ENCODE results near the gene MRPL10. TPM values are rescaled to one million over a fixed set of nuclear protein-coding genes. Genes with fewer than 3 reads are reported as not detected.
A peak's percentile ranks its signal among the peaks of the same experiment; 100 is the strongest.

The MRPL10 gene
- total and polyA plus RNA-seq, 2 donors (not counting 1 experiment from before 2014, with no cell fraction given): 31.0 to 44.7 TPM

- Histone ChIP-seq H3K27ac (ENCODE audit: insufficient read depth, low read length) (no peak overlapping the region), H2AFZ (ENCODE audit: low read length) (no peak overlapping the region), H3K9ac (ENCODE audit: insufficient read depth, low read length) (no peak overlapping the region), H3K9me3 (ENCODE audit: control insufficient read depth, insufficient read depth, low read depth, low read length) (no peaks in the 10 kb centered on the region), H3K4me3 (replicated peaks in 1 of 4; ENCODE audit: control extremely low read depth in 1 of 4, insufficient read depth in 1 of 4, low read depth in 3 of 4, low read length in 4 of 4) (no peak overlapping the region), H3K79me2 (ENCODE audit: control insufficient read depth, insufficient read depth, low read length) (no peaks in the 10 kb centered on the region), H3K4me1 (ENCODE audit: control insufficient read depth, extremely low read depth, insufficient read depth, low read length) (no peaks in the 10 kb centered on the region), H3K27me3 (ENCODE audit: control insufficient read depth, insufficient read depth, low read length) (peaks cover 23% of the 10 kb centered on the region), H3K36me3 (ENCODE audit: control insufficient read depth, insufficient read depth, low read length) (no peaks in the 10 kb centered on the region), H4K20me1 (ENCODE audit: control insufficient read depth, extremely low read depth, insufficient read depth, low read length) (no peaks in the 10 kb centered on the region), H3K4me2 (ENCODE audit: extremely low read depth, insufficient read depth, low read length) (no peak overlapping the region)
- DNase-seq (ENCODE audit: low read depth in 2 of 2): no peak
- TF ChIP-seq CTCF (conservative IDR thresholded peaks at IDR 0.05 in 1 of 2, IDR thresholded peaks at IDR 0.05 in 1 of 2; ENCODE audit: low read depth in 1 of 2, low read length in 2 of 2) (no peak), EZH2 (IDR thresholded peaks at IDR 0.05; ENCODE audit: low read length, missing control alignments) (no peak)
Observed at GRCh38 chr17:47800686-47801085, 30.7 kb downstream of the MRPL10 start.

- H3K36me3 ChIP-seq (ENCODE audit: control insufficient read depth, insufficient read depth, low read length): no peaks in the 10 kb centered on the region
- DNase-seq (ENCODE audit: low read depth in 2 of 2): peak; percentile 7 to 10
- peaks cover 17% of the 10 kb centered on the region for H3K27me3 ChIP-seq (ENCODE audit: control insufficient read depth, insufficient read depth, low read length)
- no peak overlapping the region for H2AFZ ChIP-seq (ENCODE audit: low read length)
- H3K4me2 ChIP-seq (ENCODE audit: extremely low read depth, insufficient read depth, low read length): no peak overlapping the region
- H3K79me2 ChIP-seq (ENCODE audit: control insufficient read depth, insufficient read depth, low read length): no peaks in the 10 kb centered on the region
- no peaks in the 10 kb centered on the region for H3K9me3 ChIP-seq (ENCODE audit: control insufficient read depth, insufficient read depth, low read depth, low read length)
- H3K4me3 ChIP-seq (replicated peaks in 1 of 4; ENCODE audit: control extremely low read depth in 1 of 4, insufficient read depth in 1 of 4, low read depth in 3 of 4, low read length in 4 of 4): no peak overlapping the region
- H4K20me1 ChIP-seq (ENCODE audit: control insufficient read depth, extremely low read depth, insufficient read depth, low read length): no peaks in the 10 kb centered on the region
- TF ChIP-seq EZH2 (IDR thresholded peaks at IDR 0.05; ENCODE audit: low read length, missing control alignments) (no peak), CTCF (conservative IDR thresholded peaks at IDR 0.05 in 1 of 2, IDR thresholded peaks at IDR 0.05 in 1 of 2; ENCODE audit: low read depth in 1 of 2, low read length in 2 of 2) (no peak)
- H3K4me1 ChIP-seq (ENCODE audit: control insufficient read depth, extremely low read depth, insufficient read depth, low read length): no peaks in the 10 kb centered on the region
- H3K9ac ChIP-seq (ENCODE audit: insufficient read depth, low read length): no peak overlapping the region
- no peak overlapping the region for H3K27ac ChIP-seq (ENCODE audit: insufficient read depth, low read length)
Observed at GRCh38 chr17:47797797-47798196, 33.5 kb downstream of the MRPL10 start.

DNA sequence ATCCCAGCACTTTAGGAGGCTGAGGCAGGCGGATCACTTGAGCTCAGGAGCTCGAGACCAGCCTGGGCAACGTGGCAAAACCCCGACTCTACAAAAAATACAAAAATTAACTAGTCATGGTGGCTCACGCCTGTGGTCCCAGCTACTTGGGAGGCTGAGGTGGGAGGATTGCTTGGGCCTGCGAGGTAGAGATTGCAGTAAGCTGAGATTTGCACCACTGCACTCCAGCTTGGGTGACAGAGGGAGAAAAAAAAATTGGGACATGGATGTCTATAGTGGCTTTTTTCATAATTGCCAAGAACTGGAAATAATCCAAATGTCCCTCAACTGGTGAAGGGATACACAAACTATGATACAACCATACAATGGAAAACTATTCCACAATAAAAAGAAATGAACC lies 38.4 kb downstream of the MRPL10 start:
- H3K9me3 ChIP-seq (ENCODE audit: control insufficient read depth, insufficient read depth, low read depth, low read length): no peaks in the 10 kb centered on the region
- no peak overlapping the region for H3K9ac ChIP-seq (ENCODE audit: insufficient read depth, low read length)
- TF ChIP-seq CTCF (conservative IDR thresholded peaks at IDR 0.05 in 1 of 2, IDR thresholded peaks at IDR 0.05 in 1 of 2; ENCODE audit: low read depth in 1 of 2, low read length in 2 of 2) (no peak), EZH2 (IDR thresholded peaks at IDR 0.05; ENCODE audit: low read length, missing control alignments) (no peak)
- H3K4me3 ChIP-seq (replicated peaks in 1 of 4; ENCODE audit: control extremely low read depth in 1 of 4, insufficient read depth in 1 of 4, low read depth in 3 of 4, low read length in 4 of 4): no peak overlapping the region
- no peaks in the 10 kb centered on the region for H3K4me1 ChIP-seq (ENCODE audit: control insufficient read depth, extremely low read depth, insufficient read depth, low read length)
- no peaks in the 10 kb centered on the region for H4K20me1 ChIP-seq (ENCODE audit: control insufficient read depth, extremely low read depth, insufficient read depth, low read length)
- no peaks in the 10 kb centered on the region for H3K36me3 ChIP-seq (ENCODE audit: control insufficient read depth, insufficient read depth, low read length)
- no peak overlapping the region for H2AFZ ChIP-seq (ENCODE audit: low read length)
- no peaks in the 10 kb centered on the region for H3K79me2 ChIP-seq (ENCODE audit: control insufficient read depth, insufficient read depth, low read length)
- H3K27ac ChIP-seq (ENCODE audit: insufficient read depth, low read length): no peak overlapping the region
- no peak for DNase-seq (ENCODE audit: low read depth in 2 of 2)
- no peak overlapping the region for H3K4me2 ChIP-seq (ENCODE audit: extremely low read depth, insufficient read depth, low read length)
- H3K27me3 ChIP-seq (ENCODE audit: control insufficient read depth, insufficient read depth, low read length): peaks cover 27% of the 10 kb centered on the region

Data from fibroblast of lung (primary cell).